HUES64 (cell line): ENCODE results near the gene ITGB3.

Experiments
- H3K27ac ChIP-seq: 2 replicates; pipeline ENCODE4 v1.7.0; 2013; ENCODE audit warnings: low read depth, low read length, inconsistent platforms
- H3K27me3 ChIP-seq: 2 replicates; pipeline ENCODE4 v1.6.1; 2013; ENCODE audit warnings: mild to moderate bottlenecking, low read length; ENCODE audit not compliant: insufficient read depth
- H3K36me3 ChIP-seq: 2 replicates; pipeline ENCODE4 v1.6.1; 2013; ENCODE audit warnings: mild to moderate bottlenecking, low read length; ENCODE audit not compliant: insufficient read depth
- H3K4me1 ChIP-seq: 2 replicates; pipeline ENCODE4 v1.6.1; 2013; ENCODE audit warnings: mild to moderate bottlenecking, low read length, moderate library complexity; ENCODE audit not compliant: insufficient read depth
- H3K4me3 ChIP-seq: 2 replicates; pipeline ENCODE4 v1.5.1; 2013; ENCODE audit warnings: mild to moderate bottlenecking, low read length, moderate library complexity
- H3K9ac ChIP-seq: 2 replicates; pipeline ENCODE4 v1.6.1; 2013; ENCODE audit warnings: mild to moderate bottlenecking, low read depth, low read length
- H3K9me3 ChIP-seq: 2 replicates; pipeline ENCODE4 v1.6.1; 2013; ENCODE audit warnings: low read depth, low read length; ENCODE audit not compliant: insufficient read depth
- WGBS: fragments of 150-250, 120-280 bp; methylation state at CpG from one replicate; pipeline ENCODE4 v1.1.7; 2013; ENCODE audit warnings: missing lambda C conversion rate; 5-methylcytosine and 5-hydroxymethylcytosine counted together

The ITGB3 gene

DNA sequence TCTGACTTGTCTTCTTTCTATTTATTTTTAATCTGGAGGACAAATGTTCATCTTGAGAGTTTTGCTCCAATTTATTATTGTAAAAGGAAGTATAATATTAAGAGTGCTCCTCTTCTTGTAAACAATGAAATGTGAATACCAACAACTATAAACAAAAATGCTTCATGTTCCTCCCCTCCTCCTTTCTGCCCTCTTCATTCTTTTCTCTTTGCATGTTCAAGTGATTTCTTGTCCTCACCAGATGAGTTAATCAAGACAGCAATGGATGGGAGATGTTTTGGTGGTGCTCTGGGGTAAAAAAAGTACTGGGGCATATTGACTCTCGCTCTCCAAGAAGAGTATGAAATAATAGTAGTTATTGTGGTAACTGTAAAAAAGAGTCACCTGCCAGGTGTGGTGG lies 24.3 kb downstream of the ITGB3 start:
- Histone ChIP-seq H3K4me3 (no peak overlapping the region), H3K36me3 (no peaks in the 10 kb centered on the region), H3K9ac (no peak overlapping the region), H3K4me1 (peaks cover 38% of the 10 kb centered on the region), H3K27ac (no peak overlapping the region), H3K27me3 (no peaks in the 10 kb centered on the region), H3K9me3 (no peaks in the 10 kb centered on the region)
- 92% methylated on average over 1 of the region's 1 CpG for WGBS

DNA sequence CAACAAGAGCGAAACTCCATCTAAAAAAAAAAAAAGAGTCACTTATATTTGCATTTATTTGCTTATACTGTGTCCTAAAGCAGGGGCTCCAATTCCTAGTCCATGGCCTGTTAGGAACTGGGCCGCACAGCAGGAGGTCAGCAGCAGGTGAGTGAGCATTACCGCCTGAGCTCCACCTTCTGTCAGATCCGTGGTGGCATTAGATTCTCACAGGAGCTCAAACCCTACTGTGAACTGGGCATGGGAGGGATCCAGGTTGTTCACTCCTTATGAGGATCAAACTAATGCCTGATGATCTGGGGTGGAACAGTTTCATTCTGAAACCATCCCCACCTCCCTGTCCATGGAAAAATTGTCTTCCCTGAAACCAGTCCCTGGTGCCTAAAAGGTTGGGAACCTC lies 24.9 kb downstream of the ITGB3 start:
- peaks cover 38% of the 10 kb centered on the region for H3K4me1 ChIP-seq
- no peaks in the 10 kb centered on the region for H3K36me3 ChIP-seq
- no peak overlapping the region for H3K27ac ChIP-seq
- H3K4me3 ChIP-seq, result no peak overlapping the region
- no peaks in the 10 kb centered on the region for H3K27me3 ChIP-seq
- no peaks in the 10 kb centered on the region for H3K9me3 ChIP-seq
- WGBS, result 73% methylated on average over 3 of the region's 4 CpGs
- no peak overlapping the region for H3K9ac ChIP-seq

- H3K36me3 ChIP-seq, result no peaks in the 10 kb centered on the region
- 82% methylated on average over 10 of the region's 10 CpGs for WGBS
- no peak overlapping the region for H3K9ac ChIP-seq
- H3K9me3 ChIP-seq, result no peaks in the 10 kb centered on the region
- H3K4me3 ChIP-seq, result no peak overlapping the region
- H3K27me3 ChIP-seq, result no peaks in the 10 kb centered on the region
- H3K27ac ChIP-seq, result no peak overlapping the region
- peaks cover 38% of the 10 kb centered on the region for H3K4me1 ChIP-seq
These were observed 25.6 kb downstream of the ITGB3 start for GRCh38 chr17:47279062-47279801.

DNA sequence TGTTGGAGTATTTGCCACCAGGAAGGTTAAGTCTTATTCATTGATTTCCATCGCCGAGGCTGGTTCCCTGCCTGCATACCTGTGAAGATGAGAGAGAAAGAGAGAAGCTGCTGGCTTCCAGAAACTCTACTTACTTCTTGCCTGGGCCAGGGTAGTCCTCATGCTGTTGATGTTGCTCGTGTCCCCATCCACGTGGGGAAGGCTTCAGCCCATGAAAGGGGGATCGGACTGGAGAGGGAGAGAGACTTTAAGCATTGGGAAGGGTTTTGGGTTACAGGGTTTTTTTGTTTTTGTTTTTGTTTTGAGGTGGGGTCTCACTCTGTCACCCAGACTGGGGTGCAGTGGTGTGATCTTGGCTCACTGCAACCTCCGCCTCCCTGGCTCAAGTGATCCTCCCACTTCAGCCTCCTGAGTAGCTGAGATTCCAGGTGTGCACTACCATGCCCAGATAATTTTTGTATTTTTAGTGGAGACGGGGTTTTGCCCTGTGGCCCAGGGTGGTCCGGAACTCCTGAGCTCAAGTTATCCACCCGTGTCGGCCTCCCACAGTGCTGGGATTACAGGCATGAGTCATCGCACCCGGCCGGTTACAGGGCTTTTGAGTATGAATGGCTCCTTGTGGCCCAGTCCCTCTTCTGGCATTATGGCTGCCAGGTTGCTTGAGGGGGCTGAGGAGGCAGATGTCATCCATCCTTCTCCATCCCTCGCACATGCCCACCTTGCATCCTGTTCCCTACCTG lies 26.6 kb downstream of the ITGB3 start:
- Histone ChIP-seq H3K4me3 (no peak overlapping the region), H3K9ac (no peak overlapping the region), H3K27ac (no peak overlapping the region), H3K27me3 (no peaks in the 10 kb centered on the region), H3K36me3 (no peaks in the 10 kb centered on the region), H3K9me3 (no peaks in the 10 kb centered on the region), H3K4me1 (peaks cover 30% of the 10 kb centered on the region)
- 81% methylated on average over 14 of the region's 14 CpGs for WGBS

GRCh38 chr17:47281216-47281615 lies 27.6 kb downstream of the ITGB3 start:
- Histone ChIP-seq H3K36me3 (no peaks in the 10 kb centered on the region), H3K4me1 (peaks cover 21% of the 10 kb centered on the region), H3K9ac (no peak overlapping the region), H3K27ac (no peak overlapping the region), H3K27me3 (no peaks in the 10 kb centered on the region), H3K9me3 (no peaks in the 10 kb centered on the region), H3K4me3 (no peak overlapping the region)
- 95% methylated on average over 6 of the region's 6 CpGs for WGBS

DNA sequence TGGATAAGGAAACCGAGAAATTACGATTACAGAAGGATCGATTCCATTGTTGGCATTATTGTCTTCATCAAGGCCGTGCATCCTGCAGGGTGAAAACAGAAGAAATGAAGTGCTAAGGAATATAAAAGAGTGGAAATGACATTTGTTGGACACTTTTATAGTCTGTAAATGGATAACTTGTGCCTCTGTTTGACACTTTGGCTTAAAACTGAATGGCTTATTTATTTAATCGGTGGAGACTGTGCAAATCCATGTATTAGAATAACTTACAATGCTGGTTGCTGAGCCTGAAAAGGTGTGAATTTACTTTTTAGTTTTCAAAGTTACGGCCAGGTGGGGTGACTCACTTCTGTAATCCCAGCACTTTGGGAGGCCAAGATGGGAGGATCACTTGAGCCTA lies 31.4 kb downstream of the ITGB3 start:
- H3K27ac ChIP-seq, result no peak overlapping the region
- H3K36me3 ChIP-seq, result no peaks in the 10 kb centered on the region
- no peak overlapping the region for H3K9ac ChIP-seq
- no peaks in the 10 kb centered on the region; the same call in 1 of the 2 replicates for H3K4me1 ChIP-seq
- H3K9me3 ChIP-seq, result no peaks in the 10 kb centered on the region
- no peak overlapping the region for H3K4me3 ChIP-seq
- H3K27me3 ChIP-seq, result no peaks in the 10 kb centered on the region
- 94% methylated on average over 6 of the region's 6 CpGs for WGBS

DNA sequence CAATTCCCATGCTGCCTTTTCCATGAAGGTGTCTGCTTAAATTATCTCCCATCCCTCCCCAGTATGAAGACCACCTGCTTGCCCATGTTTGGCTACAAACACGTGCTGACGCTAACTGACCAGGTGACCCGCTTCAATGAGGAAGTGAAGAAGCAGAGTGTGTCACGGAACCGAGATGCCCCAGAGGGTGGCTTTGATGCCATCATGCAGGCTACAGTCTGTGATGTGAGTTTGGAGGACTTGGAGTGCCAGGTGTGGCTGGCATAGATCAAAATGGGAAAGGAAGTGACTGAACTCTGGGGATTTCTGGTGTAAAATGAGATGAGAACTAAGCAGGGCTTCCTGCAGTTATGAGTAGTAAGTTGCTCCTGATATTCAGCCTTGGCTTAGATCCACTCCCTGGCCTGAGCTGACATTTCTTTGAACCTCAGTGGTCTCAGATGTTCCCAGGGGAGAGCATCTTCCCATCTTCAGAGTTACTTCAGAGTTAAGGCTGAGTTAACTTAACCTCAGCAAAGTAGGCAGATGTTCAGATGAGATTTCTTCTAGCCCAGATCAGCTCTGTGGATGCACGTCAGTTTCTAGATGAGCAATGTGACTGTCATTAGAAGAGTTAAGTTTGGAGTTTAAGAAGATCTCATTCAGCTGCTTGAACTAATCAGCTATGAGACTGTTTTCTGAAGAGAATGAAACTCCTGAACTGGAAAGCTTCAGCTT lies 32.7 kb downstream of the ITGB3 start:
- Histone ChIP-seq H3K27ac (no peak overlapping the region), H3K4me3 (no peak overlapping the region), H3K27me3 (no peaks in the 10 kb centered on the region), H3K36me3 (no peaks in the 10 kb centered on the region), H3K9me3 (no peaks in the 10 kb centered on the region), H3K4me1 (no peaks in the 10 kb centered on the region; the same call in 1 of the 2 replicates), H3K9ac (no peak overlapping the region)
- WGBS, result 90% methylated on average over 6 of the region's 6 CpGs

DNA sequence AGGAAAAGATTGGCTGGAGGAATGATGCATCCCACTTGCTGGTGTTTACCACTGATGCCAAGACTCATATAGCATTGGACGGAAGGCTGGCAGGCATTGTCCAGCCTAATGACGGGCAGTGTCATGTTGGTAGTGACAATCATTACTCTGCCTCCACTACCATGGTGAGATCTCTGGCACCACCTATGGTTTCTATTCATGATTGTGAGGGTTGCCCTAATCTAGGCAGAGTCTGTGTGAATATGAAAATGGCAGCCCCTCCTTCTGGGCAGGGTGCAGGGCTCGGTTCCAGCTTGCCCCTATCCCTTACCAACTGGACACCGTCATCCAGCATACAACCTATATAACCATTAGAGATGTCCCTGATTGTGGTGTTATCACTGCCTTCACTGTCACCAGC lies 33.4 kb downstream of the ITGB3 start:
- Histone ChIP-seq H3K4me3 (no peak overlapping the region), H3K4me1 (no peaks in the 10 kb centered on the region; the same call in 1 of the 2 replicates), H3K27me3 (no peaks in the 10 kb centered on the region), H3K36me3 (no peaks in the 10 kb centered on the region), H3K9ac (no peak overlapping the region), H3K27ac (no peak overlapping the region), H3K9me3 (no peaks in the 10 kb centered on the region)
- 98% methylated on average over 4 of the region's 4 CpGs for WGBS

- Histone ChIP-seq H3K27me3 (no peaks in the 10 kb centered on the region), H3K4me3 (no peak overlapping the region), H3K4me1 (no peaks in the 10 kb centered on the region; the same call in 1 of the 2 replicates), H3K9ac (no peak overlapping the region), H3K9me3 (no peaks in the 10 kb centered on the region), H3K27ac (no peak overlapping the region), H3K36me3 (no peaks in the 10 kb centered on the region)
- WGBS, result 89% methylated on average over 2 of the region's 2 CpGs
These were observed 34.0 kb downstream of the ITGB3 start for GRCh38 chr17:47287639-47288038.

DNA sequence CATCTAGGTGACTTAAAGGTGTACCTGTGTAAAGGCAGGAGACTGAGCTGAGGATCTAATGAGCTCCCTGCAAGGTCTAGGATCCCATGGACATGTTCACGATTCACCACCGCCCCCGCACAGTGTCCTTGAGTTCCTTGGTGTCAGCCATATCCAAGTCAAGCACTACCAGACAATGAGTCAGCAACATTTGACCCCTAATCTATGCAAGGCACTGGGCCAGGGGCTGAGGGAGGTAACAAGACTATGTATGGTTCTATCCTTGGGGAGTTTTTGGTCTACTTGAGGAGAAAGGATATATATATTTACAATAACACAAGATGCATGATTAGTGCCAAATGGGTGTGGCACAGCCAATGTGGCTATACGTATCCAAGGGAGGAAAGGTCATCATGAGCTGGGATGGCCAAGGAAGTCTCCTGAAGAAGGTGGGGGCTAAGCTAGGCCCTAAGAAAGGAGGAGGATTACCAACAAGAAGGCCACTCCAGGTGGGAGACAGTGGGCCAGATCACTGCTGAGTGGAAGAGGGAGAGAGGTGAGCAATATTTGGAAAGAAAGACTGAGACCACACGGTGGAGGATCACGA lies 35.0 kb downstream of the ITGB3 start:
- H3K27me3 ChIP-seq, result no peaks in the 10 kb centered on the region
- H3K9ac ChIP-seq, result no peak overlapping the region
- H3K9me3 ChIP-seq, result no peaks in the 10 kb centered on the region
- 96% methylated on average over 6 of the region's 6 CpGs for WGBS
- H3K4me1 ChIP-seq, result no peaks in the 10 kb centered on the region; the same call in 1 of the 2 replicates
- no peak overlapping the region for H3K27ac ChIP-seq
- no peaks in the 10 kb centered on the region for H3K36me3 ChIP-seq
- no peak overlapping the region for H3K4me3 ChIP-seq

DNA sequence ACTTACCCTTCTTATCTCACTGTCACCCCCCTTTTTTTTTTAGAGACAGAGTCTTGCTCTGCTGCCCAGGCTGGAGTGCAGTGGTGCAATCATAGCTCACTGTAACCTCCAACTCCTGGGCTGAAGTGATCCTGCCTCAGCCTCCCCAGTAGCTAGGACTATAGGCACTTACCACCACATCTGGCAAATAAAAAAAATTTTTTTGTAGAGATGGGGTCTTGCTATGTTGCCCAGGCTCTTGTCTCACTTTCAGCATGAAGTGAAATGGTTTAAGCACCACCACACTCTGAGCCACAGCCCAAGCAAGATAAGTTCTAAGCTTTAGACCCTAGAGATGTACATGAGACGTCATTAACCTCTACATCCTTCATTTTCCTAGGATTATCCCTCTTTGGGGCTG lies 35.7 kb downstream of the ITGB3 start:
- H3K36me3 ChIP-seq, result no peaks in the 10 kb centered on the region
- 85% methylated on average over 1 of the region's 1 CpG for WGBS
- no peak overlapping the region for H3K27ac ChIP-seq
- no peak overlapping the region for H3K4me3 ChIP-seq
- no peaks in the 10 kb centered on the region for H3K27me3 ChIP-seq
- no peak overlapping the region for H3K9ac ChIP-seq
- H3K4me1 ChIP-seq, result no peaks in the 10 kb centered on the region; the same call in 1 of the 2 replicates
- no peaks in the 10 kb centered on the region for H3K9me3 ChIP-seq
